ENCODE results near the gene POGLUT2. TPM values are rescaled to one million over a fixed set of nuclear protein-coding genes. Genes with fewer than 3 reads are reported as not detected.
"Not testable (repeated sequence)": the region's sequence is repeated elsewhere in the genome, so short reads cannot be mapped to it uniquely, and the experiment has no call there.

POGLUT2 gene
- total RNA-seq, 4 donors from 2014 or later, result 3.5 to 40.3 (median 17.2) TPM

DNA sequence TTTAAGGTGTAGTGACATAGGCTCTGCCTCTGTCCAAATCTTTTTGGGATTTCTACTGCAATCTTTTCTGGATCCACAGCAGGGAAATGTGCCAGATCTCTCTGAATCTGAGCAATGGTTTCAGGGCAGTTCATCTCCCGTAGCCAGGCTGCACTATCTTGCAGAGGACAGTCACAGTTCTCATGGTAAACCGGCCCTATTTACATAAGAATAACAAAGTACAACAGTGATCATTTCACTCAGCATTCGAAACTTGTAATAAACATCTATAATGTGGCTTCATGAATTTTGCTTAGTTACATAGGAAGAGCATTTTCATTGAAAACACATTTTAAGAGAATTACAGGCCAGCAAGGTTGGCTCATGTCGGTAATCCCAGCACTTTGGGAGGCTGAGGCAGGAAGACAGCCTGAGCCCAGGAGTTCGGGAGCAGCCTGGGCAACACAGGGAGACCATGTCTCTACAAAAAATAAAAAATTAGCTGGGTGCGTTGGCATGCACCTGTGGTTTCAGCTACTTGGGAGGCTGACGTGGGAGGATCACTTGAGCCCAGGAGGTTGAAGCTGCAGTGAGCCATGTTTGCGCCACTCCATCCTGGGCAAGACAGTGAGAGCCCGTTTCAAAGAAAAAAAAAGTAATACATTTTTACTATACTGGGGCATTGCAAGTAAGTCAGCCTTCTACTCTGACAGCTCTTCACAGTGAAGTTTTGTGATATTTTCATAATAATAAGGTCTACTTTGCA is 5.0 kb downstream of the POGLUT2 start:
- Histone ChIP-seq H3K27me3 (no peaks in the 10 kb centered on the region), H3K27ac (no peak overlapping the region), H3K4me3 (no peak overlapping the region), H3K36me3 (no peaks in the 10 kb centered on the region), H3K9me3 (no peaks in the 10 kb centered on the region), H3K4me1 (no peaks in the 10 kb centered on the region)
- intact Hi-C loops (cut with DNase I; ENCODE audit: low total_unique reads), result no loop called here
- no peak for TF ChIP-seq POLR2A (IDR thresholded peaks at IDR 0.05)
- TF ChIP-seq, protein P1, sequence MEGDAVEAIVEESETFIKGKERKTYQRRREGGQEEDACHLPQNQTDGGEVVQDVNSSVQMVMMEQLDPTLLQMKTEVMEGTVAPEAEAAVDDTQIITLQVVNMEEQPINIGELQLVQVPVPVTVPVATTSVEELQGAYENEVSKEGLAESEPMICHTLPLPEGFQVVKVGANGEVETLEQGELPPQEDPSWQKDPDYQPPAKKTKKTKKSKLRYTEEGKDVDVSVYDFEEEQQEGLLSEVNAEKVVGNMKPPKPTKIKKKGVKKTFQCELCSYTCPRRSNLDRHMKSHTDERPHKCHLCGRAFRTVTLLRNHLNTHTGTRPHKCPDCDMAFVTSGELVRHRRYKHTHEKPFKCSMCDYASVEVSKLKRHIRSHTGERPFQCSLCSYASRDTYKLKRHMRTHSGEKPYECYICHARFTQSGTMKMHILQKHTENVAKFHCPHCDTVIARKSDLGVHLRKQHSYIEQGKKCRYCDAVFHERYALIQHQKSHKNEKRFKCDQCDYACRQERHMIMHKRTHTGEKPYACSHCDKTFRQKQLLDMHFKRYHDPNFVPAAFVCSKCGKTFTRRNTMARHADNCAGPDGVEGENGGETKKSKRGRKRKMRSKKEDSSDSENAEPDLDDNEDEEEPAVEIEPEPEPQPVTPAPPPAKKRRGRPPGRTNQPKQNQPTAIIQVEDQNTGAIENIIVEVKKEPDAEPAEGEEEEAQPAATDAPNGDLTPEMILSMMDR (IDR thresholded peaks at IDR 0.05), result no peak
- no peak for DNase-seq

GRCh38 chr13:102792396-102792795 is 6.4 kb downstream of the POGLUT2 start:
- no peaks in the 10 kb centered on the region for H3K27me3 ChIP-seq
- no peaks in the 10 kb centered on the region for H3K9me3 ChIP-seq
- no peak overlapping the region for H3K4me3 ChIP-seq
- intact Hi-C loops (cut with DNase I; ENCODE audit: low total_unique reads), result no loop called here
- H3K27ac ChIP-seq, result no peak overlapping the region
- H3K36me3 ChIP-seq, result no peaks in the 10 kb centered on the region
- no peak for TF ChIP-seq POLR2A (IDR thresholded peaks at IDR 0.05)
- H3K4me1 ChIP-seq, result no peaks in the 10 kb centered on the region
- DNase-seq, result no peak

DNA sequence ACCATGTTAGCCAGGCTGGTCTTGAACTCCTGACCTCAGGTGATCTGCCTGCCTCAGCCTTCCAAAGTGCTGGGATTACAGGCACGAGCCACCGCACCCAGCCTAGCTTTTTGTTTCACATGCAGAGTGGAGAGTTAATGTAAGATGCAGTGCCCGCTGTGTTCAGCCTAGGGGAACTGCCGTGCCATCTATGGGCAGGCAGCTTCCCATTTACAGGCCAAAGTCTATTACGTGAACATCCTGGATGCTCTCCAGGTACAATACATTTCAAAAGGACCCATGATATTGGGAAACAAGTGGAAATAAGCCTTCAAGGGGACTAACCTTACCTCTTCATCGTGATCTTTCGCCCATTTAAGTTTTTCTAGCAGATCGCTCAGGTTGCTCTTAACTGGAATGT is 10.1 kb downstream of the POGLUT2 start:
- TF ChIP-seq POLR2A (IDR thresholded peaks at IDR 0.05), result no peak
- TF ChIP-seq, protein P1 (IDR thresholded peaks at IDR 0.05), result no peak
- Histone ChIP-seq H3K27me3 (no peaks in the 10 kb centered on the region), H3K4me3 (no peak overlapping the region), H3K36me3 (no peaks in the 10 kb centered on the region), H3K27ac (no peak overlapping the region), H3K9me3 (no peaks in the 10 kb centered on the region), H3K4me1 (no peaks in the 10 kb centered on the region)
- DNase-seq, result no peak
- intact Hi-C loops (cut with DNase I; ENCODE audit: low total_unique reads), result no loop called here

GRCh38 chr13:102784483-102784882 is 14.3 kb downstream of the POGLUT2 start:
- TF ChIP-seq, protein P1 (IDR thresholded peaks at IDR 0.05), result no peak
- TF ChIP-seq POLR2A (IDR thresholded peaks at IDR 0.05), result no peak
- Histone ChIP-seq H3K36me3 (no peaks in the 10 kb centered on the region), H3K4me1 (no peaks in the 10 kb centered on the region), H3K27me3 (no peaks in the 10 kb centered on the region), H3K4me3 (no peak overlapping the region), H3K9me3 (no peaks in the 10 kb centered on the region), H3K27ac (no peak overlapping the region)
- intact Hi-C loops (cut with DNase I; ENCODE audit: low total_unique reads), result no loop called here
- no peak for DNase-seq

- no peak overlapping the region for H3K27ac ChIP-seq
- TF ChIP-seq, protein P1 (IDR thresholded peaks at IDR 0.05), result no peak
- no peak for TF ChIP-seq POLR2A (IDR thresholded peaks at IDR 0.05)
- intact Hi-C loops (cut with DNase I; ENCODE audit: low total_unique reads), result no loop called here
- H3K36me3 ChIP-seq, result no peaks in the 10 kb centered on the region
- no peaks in the 10 kb centered on the region for H3K4me1 ChIP-seq
- no peaks in the 10 kb centered on the region for H3K9me3 ChIP-seq
- no peak for DNase-seq
- no peaks in the 10 kb centered on the region for H3K27me3 ChIP-seq
- no peak overlapping the region for H3K4me3 ChIP-seq
Observed at GRCh38 chr13:102781591-102781990, 17.2 kb downstream of the POGLUT2 start.

DNA sequence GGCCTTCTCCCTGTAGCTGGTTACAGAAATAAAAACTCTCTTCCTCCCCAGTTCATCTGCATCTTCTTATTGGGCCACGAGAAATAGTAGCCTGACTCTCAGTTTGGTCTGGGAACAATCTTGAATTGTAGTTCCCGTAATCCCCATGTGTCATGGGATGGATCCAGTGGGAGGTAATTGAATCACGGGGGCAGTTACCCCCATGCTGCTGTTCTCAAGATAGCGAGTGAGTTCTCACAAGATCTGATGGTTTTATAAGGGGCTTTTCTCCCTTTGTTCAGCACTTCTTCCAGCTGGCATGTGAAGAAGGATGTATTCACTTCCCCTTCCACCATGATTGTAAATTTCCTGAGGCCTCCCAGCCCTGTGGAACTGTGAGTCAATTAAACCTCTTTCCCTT is 18.1 kb downstream of the POGLUT2 start:
- intact Hi-C loops (cut with DNase I; ENCODE audit: low total_unique reads); DNase-seq: not testable (repeated sequence)

More for the DNA sequence above, 18.1 kb downstream of the POGLUT2 start:
- not testable (repeated sequence) for H3K27me3 ChIP-seq, H3K36me3 ChIP-seq, H3K9me3 ChIP-seq, H3K27ac ChIP-seq, H3K4me1 ChIP-seq, H3K4me3 ChIP-seq
